Esophagus squamous epithelium (tissue), 5 donors: ENCODE results near the gene COL27A1. TPM values are rescaled to one million over a fixed set of nuclear protein-coding genes. Genes with fewer than 3 reads are reported as not detected.

ENCODE experiments used
- DNase-seq: peaks from one replicate; lab custom pipeline; 2025; lab: John Stamatoyannopoulos, UW
- H3K27ac ChIP-seq, 4 donors: fragments of 200-600 bp; sonication (generic); one replicate each; pipeline ENCODE4 v1.5.1; 2016 to 2019; ENCODE audit warnings: mild to moderate bottlenecking in 1 of 4
- H3K27me3 ChIP-seq, 4 donors: fragments of 200-600 bp; sonication (generic); 1 replicate in 3 of 4; 2 replicates in 1 of 4; pipeline versions ENCODE4 v1.5.1 to v1.6.0; 2017 to 2021; ENCODE audit warnings: antibody characterized with exemption in 1 of 4
- H3K36me3 ChIP-seq, 3 donors: fragments of 200-600 bp; sonication (generic); one replicate each; pipeline ENCODE4 v1.5.1; 2016 to 2019
- H3K4me1 ChIP-seq, 3 donors: fragments of 200-600 bp; sonication (generic); one replicate each; pipeline ENCODE4 v1.5.1; 2017 to 2019
- H3K4me3 ChIP-seq, 4 donors: fragments of 200-600 bp; sonication (generic); 1 replicate in 3 of 4; 2 replicates in 1 of 4; pipeline ENCODE4 v1.5.1; 2016 to 2019; ENCODE audit warnings: mild to moderate bottlenecking in 2 of 4, moderate library complexity in 1 of 4
- H3K9me3 ChIP-seq, 3 donors: fragments of 200-600 bp; sonication (generic); one replicate each; pipeline ENCODE4 v1.5.1; 2016 to 2019
- CTCF ChIP-seq, 6 experiments: fragments of 450-650 bp in 4 of 6; fragments of 200-600 bp in 2 of 6; sonication (generic) in 2 of 6; IDR thresholded peaks; one replicate each; pipeline ENCODE4 v1.5.1; 2016 to 2019; ENCODE audit warnings: antibody characterized with exemption in 6 of 6, mild to moderate bottlenecking in 4 of 6, moderate library complexity in 4 of 6
- POLR2A ChIP-seq, 4 donors: fragments of 450-650 bp; IDR thresholded peaks; one replicate each; pipeline ENCODE4 v1.6.1; 2017; ENCODE audit warnings: antibody characterized with exemption in 4 of 4, mild to moderate bottlenecking in 4 of 4, moderate library complexity in 3 of 4
- WGBS, 2 donors: methylation state at CpG; one replicate each; pipeline ENCODE4 v1.1.5; 2018; 5-methylcytosine and 5-hydroxymethylcytosine counted together
- intact Hi-C: fragments of 100-400 bp; cut with DNase I; formaldehyde crosslinking; loops from one replicate; pipeline ENCODE4 v1.15.0; 2022
- total RNA-seq, 4 donors: library from RNA; depleted of rRNA; stranded (reverse); fragments of >200 nt; gene quantifications; one replicate each; pipeline ENCODE4 v1.1.0, GENCODE V29; 2016
- donor health status: DM: yes; HTN: yes; CAD: no.

Gene COL27A1
- total RNA-seq, 4 donors from 2014 or later = 7.5 to 34.0 (median 12.0) TPM

- 86 to 90% methylated on average over 8 to 9 of the region's 11 CpGs for WGBS, 2 donors
- intact Hi-C loops = no loop called here
- peaks cover 0 to 5% (median 0%) of the 10 kb centered on the region in 3 donors for H3K36me3 ChIP-seq
- H3K9me3 ChIP-seq = no peaks in the 10 kb centered on the region
- H3K27ac ChIP-seq = no peak overlapping the region
- H3K4me3 ChIP-seq = no peak overlapping the region
- H3K27me3 ChIP-seq = no peaks in the 10 kb centered on the region
- H3K4me1 ChIP-seq = peaks cover 8 to 35% (median 8%) of the 10 kb centered on the region in 3 donors
- TF ChIP-seq POLR2A (IDR thresholded peaks at IDR 0.05) (no peak), CTCF (IDR thresholded peaks at IDR 0.05) (no peak)
- DNase-seq = no peak
These were observed 63.2 kb downstream of the COL27A1 start for GRCh38 chr9:114218264-114219120.

DNA sequence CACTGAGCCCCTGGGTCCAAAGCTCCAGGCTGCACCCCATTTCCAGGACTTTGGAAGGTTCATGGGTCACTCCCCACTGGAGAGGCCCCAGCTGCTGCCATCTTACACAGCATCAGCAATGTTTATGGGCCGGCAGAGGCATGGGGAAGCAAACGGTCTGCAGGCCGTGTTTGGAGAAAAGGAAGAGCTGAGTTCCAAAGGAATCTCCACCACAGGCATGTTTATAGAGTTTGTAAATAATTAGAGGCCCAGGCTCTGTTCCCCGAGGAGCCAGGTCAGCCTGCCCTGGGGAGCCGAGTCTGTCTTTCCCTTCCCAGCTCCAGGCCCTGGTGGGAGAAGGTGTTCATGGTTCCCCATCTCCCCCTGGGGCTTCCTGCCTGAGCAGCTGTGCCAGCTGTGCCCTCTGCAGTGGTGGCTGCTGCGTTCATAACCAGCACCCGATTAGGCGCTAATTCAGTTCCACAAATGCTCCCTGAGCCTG, 64.8 kb downstream of the COL27A1 start:
- Histone ChIP-seq H3K27ac (peak overlapping the region in 2 of 4 donors; percentile 29 to 42), H3K27me3 (no peaks in the 10 kb centered on the region), H3K9me3 (no peaks in the 10 kb centered on the region), H3K4me3 (no peak overlapping the region), H3K36me3 (peaks cover 0 to 5% (median 0%) of the 10 kb centered on the region in 3 donors), H3K4me1 (peaks cover under 1 to 25% (median 5%) of the 10 kb centered on the region in 3 donors)
- 67 to 89% methylated on average over 2 to 5 of the region's 8 CpGs for WGBS, 2 donors
- intact Hi-C loops = no loop called here
- DNase-seq = no peak
- TF ChIP-seq CTCF (IDR thresholded peaks at IDR 0.05) = no peak

DNA sequence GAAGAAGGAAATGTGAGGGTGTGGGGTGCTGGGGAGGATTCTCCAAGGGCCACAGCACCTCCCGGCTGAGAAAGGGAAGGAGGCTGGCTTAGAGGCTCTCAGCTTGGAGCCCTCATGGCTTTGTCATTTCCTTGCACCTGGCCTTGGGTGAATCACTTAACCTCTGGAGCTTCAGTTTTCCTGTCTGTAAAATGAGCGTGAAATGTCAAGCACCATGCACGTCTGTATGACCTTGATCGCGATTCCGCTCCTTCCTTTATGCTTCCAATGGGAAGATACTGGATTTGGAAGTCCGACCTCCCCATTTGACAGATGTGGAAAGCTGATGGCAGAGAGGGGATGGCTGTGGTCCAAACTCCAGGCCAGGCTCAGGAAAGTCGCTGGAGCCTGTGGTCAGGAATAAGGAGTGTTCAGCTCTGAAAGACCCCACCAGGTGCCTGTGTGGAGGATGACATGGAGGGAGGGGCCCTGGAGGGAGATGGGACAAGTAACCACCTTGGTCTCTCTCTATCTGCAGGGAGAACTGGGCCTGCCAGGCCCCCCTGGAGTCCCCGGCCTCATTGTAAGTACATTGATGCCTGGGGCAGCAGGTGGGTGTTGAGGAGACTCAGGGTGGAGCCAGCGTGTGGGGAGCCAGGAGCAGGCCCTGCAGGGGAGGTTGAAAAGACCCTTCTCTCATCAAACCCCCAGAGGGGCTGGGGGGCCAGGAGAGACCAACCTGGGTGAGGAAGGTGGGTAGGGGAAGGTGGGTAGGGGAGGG, 66.5 kb downstream of the COL27A1 start:
- H3K9me3 ChIP-seq = no peaks in the 10 kb centered on the region

DNA sequence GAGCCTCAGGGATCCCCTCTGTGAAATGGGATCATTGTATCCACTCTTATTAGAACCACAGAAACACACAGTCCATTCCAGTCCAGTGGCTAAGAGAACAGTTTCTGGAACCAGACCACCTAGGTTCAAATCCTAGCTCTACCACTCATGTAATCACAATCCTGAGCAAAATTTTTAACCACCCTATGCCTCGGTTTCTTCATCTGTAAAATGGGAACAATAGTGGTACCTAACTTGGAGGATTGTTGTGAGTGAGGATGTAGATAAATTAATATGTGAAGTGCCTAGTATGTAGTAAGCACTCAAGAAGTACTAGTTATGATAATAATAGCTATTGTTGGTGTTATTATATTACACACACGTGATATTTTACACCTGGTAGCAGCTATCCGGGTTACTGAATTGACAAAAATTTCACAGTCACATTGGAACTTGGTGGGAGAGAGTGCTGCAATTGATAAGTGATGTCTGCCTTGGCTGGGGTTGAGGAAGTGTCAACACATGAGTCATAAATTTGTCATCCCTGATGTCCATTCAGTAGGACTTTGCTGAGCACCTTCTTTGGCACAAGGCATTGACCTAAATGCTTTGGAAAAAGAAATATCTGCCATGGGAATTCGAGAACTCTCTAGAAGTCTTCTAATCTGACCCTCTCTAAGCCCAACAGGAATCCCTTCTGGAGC, 68.4 kb downstream of the COL27A1 start:
- H3K27ac ChIP-seq = no peak overlapping the region
- no peaks in the 10 kb centered on the region for H3K27me3 ChIP-seq
- TF ChIP-seq POLR2A (IDR thresholded peaks at IDR 0.05) = no peak
- TF ChIP-seq CTCF (IDR thresholded peaks at IDR 0.05) = no peak
- H3K4me3 ChIP-seq = no peak overlapping the region
- DNase-seq = no peak
- intact Hi-C loops = no loop called here
- H3K4me1 ChIP-seq = peaks cover 0 to 13% (median 0%) of the 10 kb centered on the region in 3 donors
- H3K9me3 ChIP-seq = no peaks in the 10 kb centered on the region
- 66 to 68% methylated on average over 4 of the region's 4 CpGs for WGBS, 2 donors
- H3K36me3 ChIP-seq = peaks cover 0 to 5% (median 0%) of the 10 kb centered on the region in 3 donors

More for the DNA sequence above, 66.5 kb downstream of the COL27A1 start:
- H3K27ac ChIP-seq = no peak overlapping the region
- no peak for TF ChIP-seq CTCF (IDR thresholded peaks at IDR 0.05)
- no peak for TF ChIP-seq POLR2A (IDR thresholded peaks at IDR 0.05)
- H3K4me3 ChIP-seq = no peak overlapping the region
- 82 to 88% methylated on average over 7 to 9 of the region's 10 CpGs for WGBS, 2 donors
- peaks cover 0 to 13% (median 0%) of the 10 kb centered on the region in 3 donors for H3K4me1 ChIP-seq
- peaks cover 0 to 5% (median 0%) of the 10 kb centered on the region in 3 donors for H3K36me3 ChIP-seq
- intact Hi-C loops = no loop called here
- no peaks in the 10 kb centered on the region for H3K27me3 ChIP-seq
- no peak for DNase-seq
